Measurements from ENCODE around the gene FABP1.

Gene FABP1

DNA sequence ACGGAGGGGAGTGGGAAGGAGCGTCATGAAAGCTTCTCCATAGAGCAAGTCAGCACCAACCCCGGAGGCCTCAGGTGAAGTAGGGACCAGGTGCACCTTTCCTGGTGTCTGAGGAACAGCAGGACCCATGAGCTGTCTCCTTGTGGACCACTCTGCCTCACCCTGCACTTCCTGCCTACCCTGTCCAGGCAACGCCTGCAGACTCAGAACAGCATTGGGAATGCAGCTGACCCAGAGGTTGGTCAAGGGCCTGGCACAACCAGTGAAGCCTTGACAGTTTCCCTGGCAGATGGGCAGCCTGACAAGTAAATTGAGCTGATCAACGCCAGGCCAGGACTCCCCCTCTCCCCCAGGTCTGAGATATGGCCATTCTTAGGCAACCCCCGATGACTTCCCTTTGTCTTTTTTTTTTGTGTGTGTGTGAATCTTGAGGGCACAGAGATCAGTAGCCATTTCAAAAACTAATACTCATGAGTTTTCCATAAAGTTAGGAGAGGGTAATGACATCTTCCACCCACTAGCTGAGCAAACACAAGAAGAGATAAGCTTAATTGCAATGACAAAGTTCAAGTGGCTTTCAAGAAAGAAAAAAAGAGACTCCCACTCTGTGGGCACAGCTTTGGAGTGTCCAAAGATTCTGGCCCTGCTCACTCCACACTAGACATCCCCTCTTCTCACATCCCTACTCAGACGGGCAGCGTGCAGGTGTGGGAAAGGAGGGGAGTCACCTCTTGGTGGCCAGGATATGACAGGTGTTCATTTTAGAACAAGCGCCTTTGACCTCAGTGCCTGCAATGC lies 3.5 kb upstream of the FABP1 start:
- TF ChIP-seq, protein P1, sequence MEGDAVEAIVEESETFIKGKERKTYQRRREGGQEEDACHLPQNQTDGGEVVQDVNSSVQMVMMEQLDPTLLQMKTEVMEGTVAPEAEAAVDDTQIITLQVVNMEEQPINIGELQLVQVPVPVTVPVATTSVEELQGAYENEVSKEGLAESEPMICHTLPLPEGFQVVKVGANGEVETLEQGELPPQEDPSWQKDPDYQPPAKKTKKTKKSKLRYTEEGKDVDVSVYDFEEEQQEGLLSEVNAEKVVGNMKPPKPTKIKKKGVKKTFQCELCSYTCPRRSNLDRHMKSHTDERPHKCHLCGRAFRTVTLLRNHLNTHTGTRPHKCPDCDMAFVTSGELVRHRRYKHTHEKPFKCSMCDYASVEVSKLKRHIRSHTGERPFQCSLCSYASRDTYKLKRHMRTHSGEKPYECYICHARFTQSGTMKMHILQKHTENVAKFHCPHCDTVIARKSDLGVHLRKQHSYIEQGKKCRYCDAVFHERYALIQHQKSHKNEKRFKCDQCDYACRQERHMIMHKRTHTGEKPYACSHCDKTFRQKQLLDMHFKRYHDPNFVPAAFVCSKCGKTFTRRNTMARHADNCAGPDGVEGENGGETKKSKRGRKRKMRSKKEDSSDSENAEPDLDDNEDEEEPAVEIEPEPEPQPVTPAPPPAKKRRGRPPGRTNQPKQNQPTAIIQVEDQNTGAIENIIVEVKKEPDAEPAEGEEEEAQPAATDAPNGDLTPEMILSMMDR (IDR thresholded peaks at IDR 0.05; ENCODE audit: low read depth, low read length): no peak
- no peak overlapping the region for H3K4me3 ChIP-seq (replicated peaks in 1 of 2; ENCODE audit: low read depth in 2 of 2, low read length in 2 of 2)

DNA sequence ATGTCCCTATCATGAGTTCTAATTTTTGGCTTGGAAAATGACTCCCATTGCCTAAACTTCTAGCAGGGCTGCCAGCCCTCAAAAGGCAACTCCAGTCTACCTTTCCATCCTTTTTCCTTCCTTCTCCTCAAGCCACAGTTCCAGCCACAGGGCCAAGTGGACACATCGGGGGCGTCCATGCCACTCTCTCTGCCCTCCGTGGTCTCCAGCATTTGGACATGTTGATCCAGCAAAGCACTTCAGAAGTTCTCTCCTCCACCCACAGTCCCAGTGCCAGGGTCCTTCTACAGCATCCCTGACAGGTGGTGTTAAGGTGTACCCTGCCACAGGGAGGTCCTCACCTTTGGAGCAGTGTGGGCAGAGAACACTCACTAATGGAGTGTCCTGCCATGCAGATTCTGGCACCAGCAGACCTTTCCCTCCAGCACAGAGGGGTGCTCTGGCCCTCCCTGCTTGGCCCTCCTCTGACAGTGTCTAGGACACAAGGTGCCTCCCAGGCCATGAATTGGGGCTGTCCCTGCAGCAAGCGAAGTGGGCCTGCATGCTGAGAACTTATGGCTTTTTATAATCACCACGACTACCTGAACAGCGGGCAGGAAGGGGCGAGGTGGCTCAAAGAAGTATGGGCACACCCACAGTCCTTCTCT lies 1.6 kb upstream of the FABP1 start:
- H3K4me3 ChIP-seq (replicated peaks in 1 of 2; ENCODE audit: low read depth in 2 of 2, low read length in 2 of 2): no peak overlapping the region
- TF ChIP-seq, protein P1 (IDR thresholded peaks at IDR 0.05; ENCODE audit: low read depth, low read length): no peak
- no peak for DNase-seq (ENCODE audit: low read depth in 2 of 2)

More for the DNA sequence above, 3.5 kb upstream of the FABP1 start:
- DNase-seq (ENCODE audit: low read depth in 2 of 2): no peak

DNA sequence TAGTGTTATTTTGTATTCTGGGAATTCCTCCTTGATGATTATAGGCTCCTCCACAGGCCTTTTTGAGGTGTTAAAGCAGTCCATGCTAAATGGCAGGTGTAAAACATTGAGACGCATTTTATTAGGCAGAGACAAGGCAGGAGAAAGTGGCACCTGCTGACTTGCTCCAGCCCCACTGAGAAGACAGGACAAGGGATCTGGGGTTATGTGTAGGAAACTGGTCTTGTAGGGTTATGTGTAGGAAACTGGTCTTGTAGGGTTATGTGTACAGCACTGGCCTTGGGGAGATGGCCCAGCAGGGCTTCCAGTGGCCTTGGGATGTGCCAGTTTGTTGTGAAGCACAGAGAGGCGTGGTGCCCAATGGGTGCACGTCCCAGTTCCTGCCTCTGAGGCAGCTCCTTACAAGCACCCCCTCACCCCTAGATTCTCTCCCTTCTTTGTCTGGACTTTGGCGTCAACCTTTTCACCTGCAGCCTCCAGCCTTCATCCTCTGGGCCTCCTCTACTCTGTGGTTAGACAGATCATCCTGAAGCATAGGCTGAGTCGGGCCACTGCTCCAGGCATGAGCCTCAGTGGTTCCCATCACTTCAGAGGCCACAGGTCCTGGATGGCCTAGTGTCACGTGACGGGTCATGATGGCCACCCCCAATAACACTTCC lies 921 bp upstream of the FABP1 start:
- DNase-seq (ENCODE audit: low read depth in 2 of 2): no peak
- H3K4me3 ChIP-seq (replicated peaks in 1 of 2; ENCODE audit: low read depth in 2 of 2, low read length in 2 of 2): no peak overlapping the region
- TF ChIP-seq, protein P1 (IDR thresholded peaks at IDR 0.05; ENCODE audit: low read depth, low read length): no peak

DNA sequence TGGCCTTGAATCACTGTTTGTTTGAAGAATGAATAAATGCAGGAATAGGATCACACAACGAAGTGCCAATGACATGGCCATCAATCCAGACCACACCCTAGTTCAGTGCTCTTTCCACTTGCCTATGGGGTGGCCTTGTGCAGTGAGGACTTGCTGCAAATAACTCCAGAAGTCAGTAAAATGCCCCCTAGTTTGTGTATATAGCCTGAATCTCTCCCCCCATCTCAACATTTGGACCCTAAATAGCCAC lies 299 bp downstream of the FABP1 start:
- no peak overlapping the region for H3K4me3 ChIP-seq (replicated peaks in 1 of 2; ENCODE audit: low read depth in 2 of 2, low read length in 2 of 2)
- TF ChIP-seq, protein P1 (IDR thresholded peaks at IDR 0.05; ENCODE audit: low read depth, low read length): no peak
- no peak for DNase-seq (ENCODE audit: low read depth in 2 of 2)

DNA sequence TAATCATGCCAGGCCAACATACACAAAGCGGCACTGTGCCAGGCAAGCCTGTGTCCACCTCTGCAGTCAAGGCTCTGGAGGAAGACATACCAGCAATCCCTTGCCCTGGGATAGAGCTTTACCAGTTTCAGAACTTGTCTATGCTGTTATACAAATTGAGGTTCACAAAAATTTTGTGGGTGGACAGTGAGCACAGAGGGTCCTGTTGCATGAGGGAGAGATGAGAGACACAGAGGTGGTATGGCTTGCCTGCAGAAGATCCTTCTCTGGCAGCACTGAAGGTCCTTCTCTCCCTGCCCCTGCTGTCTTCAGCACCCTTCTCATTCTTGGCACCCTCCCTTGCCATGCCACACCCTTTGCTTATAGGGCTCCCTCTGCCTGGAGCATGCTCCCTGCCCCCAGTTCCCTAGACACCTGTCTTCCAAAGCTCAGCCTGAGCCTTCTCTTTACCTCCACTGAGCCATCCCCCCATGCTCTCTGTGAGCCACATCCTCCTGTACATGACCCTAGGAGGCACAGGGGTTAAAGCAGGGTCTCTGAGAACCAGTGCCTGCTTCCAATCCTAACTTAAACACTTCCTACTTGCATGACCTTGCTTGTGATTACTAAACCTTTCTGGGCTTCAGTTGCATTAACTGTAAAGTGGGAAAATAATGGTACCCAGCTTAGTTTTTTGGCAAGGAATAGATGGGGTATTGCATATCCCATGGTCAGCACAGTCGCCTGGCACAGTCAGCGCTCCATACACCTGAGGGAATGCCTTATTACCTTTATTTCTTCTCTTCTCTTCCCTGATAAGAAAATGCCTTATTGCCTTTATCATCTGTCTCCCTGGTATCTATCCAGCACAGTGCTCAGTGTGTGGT lies 857 bp downstream of the FABP1 start:
- no peak for DNase-seq (ENCODE audit: low read depth in 2 of 2)
- H3K4me3 ChIP-seq (replicated peaks in 1 of 2; ENCODE audit: low read depth in 2 of 2, low read length in 2 of 2): no peak overlapping the region
- TF ChIP-seq, protein P1 (IDR thresholded peaks at IDR 0.05; ENCODE audit: low read depth, low read length): no peak

DNA sequence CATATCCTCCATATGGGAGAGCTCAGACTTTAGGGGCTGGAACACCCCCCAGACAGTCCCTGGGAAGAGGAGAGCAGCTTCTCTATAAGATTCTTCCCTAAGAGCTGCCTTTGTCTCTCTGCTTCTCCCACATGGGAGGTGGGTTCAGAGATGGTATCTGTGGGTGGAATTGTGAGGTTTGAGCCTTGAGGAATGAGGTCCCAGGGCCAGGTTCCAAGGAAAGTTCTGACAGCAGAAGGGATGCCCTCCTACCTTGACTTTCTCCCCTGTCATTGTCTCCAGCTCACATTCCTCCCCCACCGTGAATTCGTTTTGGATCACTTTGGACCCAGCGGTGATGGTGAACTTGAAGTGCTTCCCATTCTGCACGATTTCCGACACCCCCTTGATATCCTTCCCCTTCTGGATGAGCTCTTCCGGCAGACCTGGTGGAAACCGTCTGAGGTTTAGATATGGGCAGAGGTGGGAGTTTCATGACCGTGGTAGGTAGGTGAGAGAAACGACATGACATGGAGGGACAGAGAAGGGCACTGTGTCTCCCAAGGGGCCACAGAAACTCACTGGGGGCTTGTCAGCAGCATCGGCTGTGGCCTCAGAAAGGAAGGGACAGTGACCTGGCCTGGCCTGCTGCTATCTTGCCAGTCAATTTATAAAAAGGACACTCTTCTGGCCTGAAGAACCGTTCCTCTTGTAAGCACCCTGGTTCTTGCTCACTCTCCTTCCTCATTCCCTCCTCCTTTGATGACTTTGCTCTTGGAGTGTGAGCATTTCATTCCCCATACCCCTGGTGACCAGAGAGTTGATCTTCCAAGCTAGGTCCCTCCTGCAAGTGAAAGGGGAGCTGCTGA lies 1.7 kb downstream of the FABP1 start:
- TF ChIP-seq, protein P1 (IDR thresholded peaks at IDR 0.05; ENCODE audit: low read depth, low read length): no peak
- H3K4me3 ChIP-seq (replicated peaks in 1 of 2; ENCODE audit: low read depth in 2 of 2, low read length in 2 of 2): no peak overlapping the region
- no peak for DNase-seq (ENCODE audit: low read depth in 2 of 2)
